Hematopoietic multipotent progenitor cell treated with erythropoietin and hydrocortisone succinate and interleukin-3 and kit ligand, for 4 days (in vitro differentiated cells): ENCODE measurements around the gene LAMA2.

Experiments used
- DNase-seq: peaks from one replicate; pipeline ENCODE4 v3.0.0-alpha.2; 2015

LAMA2 gene

DNA sequence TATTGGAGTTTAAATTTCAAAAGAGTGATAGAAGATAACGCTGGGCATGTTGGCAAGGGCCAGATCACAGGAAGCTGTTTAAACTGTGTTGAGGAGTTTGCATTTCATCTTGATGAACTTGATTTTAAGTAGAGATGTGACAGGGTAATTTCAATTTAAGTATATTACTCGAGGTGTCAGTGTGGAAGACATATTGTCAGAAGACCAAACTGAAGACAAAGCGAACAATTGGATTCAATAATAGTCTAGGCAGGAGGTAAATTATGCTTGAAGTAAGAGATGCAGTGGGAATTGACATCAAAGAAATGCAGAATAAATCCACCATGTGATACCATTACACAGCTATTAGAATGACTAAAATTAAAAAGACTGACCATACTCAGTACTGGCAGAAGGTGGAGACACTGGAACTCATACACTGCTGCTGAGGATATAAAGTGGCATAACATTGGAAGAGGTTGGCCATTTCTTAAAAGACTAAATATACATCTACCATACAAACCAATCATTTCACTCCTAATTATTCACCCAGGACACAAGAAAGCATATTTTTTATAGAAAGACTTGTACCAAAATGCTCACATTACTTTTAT is 586.2 kb downstream of the LAMA2 start:
- DNase-seq, result no peak

DNA sequence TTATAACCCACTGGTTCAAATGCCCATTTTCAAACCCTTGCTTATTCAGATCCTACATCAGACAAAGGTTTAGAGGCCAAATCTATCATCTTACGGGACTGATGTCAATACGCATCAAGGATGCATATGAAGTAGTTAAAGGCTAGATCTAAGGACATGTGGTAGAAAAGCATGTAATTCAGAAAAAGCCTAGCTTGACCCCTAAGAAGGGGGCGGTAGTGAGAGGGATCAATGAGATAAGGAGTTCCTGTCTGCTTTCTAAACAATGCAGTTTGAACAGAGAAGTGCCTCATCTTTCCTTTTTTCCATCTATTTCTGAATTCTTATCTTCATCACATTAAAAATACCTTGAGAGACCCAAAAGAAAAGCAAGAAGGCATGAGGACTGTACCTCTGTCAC is 589.3 kb downstream of the LAMA2 start:
- DNase-seq, result peak; percentile 5

DNA sequence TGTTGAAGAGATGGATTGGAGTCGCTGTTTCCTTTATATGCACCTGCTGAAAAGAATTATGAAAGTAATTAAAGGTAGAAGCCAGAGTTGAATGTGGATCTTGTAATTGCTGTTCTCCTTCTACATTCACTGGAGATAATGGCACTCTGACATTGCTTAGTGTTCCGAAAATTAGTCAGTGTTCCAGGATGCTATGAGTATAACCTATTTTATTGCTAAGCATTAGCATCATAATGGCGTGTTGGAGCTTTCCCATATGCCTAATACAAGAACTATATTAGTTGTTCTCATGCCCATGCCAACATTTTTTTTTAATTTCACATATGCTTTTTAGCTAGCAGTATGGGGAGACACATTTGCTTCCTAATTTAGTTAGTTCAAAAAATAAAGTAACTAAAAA is 590.6 kb downstream of the LAMA2 start:
- no peak for DNase-seq

DNA sequence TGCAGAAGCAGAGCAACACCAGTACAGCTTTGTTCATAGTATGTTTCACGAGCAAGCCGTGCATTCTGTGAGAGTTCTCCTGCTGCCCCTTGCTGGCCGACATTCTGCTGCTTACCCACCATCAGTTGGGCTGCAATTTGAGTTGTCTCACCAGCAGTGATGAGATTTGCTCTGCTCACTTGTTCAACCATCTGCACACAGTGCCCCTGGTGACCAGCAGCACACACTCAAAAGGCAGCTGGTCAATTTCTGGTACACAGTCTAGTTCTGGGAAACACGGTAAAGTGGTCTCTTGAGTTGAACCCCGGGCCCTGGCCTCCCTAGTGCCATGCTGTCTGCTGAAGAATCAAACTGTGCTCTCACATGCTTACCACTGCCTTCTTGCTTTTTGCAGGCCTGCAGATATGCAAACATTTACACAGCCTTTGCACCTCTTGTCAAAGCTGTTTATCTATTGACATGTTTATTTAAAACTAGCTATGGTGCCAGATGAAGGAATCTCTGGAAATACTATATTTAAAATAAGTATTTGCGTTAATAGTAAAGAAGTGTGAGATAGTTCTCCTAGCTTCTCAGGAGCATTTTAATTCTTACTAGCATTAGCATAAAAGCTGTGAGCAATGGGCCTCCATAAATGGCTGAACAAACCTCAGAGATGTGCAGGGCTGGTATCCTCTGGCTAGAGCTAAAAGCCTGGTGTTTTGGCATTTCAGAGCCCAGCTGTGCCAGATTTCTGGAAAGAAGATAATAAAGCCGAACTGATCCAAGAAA is 592.7 kb downstream of the LAMA2 start:
- DNase-seq, result no peak

DNA sequence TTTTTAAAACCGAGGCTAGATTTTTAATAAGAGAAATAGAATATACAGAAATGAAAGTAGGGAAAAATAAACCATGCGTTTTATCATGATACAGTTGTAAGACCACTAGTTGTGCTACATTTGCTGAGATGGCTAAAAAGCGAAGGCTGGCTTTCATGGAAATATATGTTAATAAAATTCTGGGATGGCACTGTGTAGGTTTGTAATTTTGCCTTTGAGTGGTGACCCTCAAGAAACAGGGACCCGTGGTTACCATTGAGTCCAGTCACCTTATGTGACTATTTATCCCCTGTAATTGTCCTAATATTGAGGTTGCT is 593.3 kb downstream of the LAMA2 start:
- DNase-seq, result no peak

DNA sequence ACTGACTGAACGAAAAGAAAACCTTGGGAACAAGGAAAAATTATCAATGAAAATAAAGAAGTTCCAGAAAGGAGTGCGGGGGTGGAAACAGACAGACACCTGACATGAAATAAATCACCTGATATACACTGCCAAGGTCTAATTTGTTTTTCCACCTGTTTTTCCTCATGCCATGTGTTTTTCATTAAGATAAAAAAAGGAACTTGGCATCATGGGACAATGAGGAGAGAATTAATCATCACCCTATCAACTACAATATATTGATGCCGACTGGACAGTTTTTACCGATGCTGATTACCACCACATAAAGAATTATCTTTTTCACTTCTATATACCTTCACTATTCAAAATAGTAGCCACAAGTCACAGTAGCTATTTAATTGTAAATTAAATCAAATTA is 593.9 kb downstream of the LAMA2 start:
- no peak for DNase-seq

DNA sequence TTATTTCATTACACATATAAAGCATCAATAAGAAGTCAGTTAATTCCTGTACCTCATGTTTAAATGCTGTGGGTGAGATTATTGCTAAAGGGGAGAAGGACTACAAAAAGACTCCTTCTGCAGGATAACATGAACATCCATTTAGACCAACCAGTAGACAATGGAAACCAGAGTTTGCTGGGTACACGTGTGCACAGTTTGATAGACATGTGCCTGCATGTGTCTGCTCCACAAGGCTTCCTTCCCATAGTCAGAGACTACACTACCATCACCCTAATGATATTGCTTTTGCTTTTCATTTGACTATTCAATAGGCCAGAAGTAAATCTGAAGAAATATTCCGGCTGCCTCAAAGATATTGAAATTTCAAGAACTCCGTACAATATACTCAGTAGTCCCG is 595.4 kb downstream of the LAMA2 start:
- no peak for DNase-seq

DNA sequence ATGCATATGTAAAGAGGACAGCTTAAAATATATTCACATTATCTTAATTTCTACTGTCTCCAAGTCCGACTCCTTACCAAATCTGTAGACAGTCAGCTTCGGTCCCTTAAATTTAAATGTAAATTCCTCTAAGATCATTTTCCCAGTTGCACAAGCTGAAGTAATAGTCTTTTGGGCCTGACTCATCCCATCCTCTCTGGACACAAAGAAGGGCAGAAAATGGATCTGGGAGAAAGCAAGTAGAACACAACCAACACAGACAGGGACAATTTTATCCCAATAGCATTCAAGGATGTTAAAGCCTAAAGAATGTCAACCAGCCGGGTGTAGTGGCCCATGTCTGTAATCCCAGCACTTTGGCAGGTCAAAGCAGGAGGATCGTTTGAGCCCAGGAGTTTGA is 598.8 kb downstream of the LAMA2 start:
- no peak for DNase-seq

DNA sequence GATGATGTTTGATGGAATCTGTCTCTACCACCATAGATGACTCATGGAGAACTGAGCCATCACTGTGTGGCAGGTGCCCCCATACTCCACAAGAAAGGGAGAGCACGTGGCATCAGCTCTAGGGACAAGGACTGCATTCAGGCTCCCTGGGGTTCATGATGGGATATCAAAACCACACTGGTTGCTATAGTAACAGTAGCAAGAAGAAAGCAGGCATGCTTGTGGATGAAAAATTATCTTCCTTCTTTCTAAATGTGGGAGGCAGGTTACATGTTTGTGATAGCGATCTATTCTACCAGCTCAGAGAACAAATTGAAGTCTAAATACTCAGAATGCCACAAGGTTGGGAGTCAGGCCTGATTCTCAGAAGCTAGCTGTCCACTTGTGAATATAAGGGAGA is 602.8 kb downstream of the LAMA2 start:
- no peak for DNase-seq

DNA sequence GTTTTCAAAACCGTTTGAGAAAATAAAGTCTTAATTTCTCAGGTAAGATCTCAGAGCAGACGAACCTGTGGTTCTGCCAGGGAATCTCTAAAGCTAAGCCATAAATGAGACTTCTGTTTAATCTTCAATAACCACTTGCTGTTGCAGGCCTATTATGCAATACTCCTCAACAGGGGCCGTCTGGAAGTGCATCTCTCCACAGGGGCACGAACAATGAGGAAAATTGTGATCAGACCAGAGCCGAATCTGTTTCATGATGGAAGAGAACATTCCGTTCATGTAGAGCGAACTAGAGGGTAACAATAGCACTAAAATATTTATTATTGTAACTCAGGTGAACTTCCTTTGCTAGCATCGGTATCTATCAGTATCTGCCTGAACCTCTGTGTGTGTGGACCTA is 603.4 kb downstream of the LAMA2 start:
- no peak for DNase-seq

DNA sequence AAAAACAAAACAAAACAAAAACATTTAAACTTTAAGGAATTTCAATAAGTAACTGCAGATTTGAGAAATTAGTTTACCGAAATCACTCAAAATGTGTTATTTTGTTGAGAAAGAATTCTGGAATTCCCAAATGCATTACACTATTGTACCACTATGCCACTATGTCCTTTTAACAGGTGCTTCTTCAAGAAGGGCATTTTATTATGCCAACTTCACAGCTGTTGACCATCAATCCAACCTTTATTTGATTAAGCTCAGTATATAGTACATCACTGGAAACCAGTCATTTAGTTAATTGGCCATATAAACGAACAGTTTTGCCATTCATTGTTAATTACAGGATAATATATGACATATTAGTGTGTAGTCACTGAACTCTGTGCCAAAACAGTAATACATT is 605.4 kb downstream of the LAMA2 start:
- no peak for DNase-seq

DNA sequence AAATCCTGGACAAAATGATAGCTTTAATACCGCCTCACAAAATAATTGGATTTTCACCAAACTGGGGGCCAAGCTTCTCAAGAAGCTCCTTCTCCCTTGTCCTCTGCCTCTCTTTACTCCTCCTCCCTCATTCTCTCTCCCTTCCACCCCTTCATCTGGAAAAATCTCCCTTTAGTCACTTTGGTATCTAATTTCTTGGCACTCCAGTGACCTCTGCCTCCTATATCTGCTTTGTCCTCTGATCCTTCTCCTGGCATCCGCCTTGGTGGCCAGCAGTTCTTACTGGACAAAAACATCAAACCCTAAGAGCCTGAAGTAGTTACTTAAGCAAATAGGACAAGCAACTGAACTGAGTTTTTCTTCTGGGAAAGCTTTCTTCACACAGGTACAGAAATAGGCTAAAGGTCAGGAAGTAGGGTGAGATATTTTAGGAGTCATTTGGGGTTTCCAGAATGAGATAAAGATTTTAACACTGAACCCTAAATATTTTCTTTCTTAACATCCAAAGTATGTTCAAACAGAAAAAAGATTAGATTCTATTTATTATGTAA is 606.4 kb downstream of the LAMA2 start:
- DNase-seq, result no peak

DNA sequence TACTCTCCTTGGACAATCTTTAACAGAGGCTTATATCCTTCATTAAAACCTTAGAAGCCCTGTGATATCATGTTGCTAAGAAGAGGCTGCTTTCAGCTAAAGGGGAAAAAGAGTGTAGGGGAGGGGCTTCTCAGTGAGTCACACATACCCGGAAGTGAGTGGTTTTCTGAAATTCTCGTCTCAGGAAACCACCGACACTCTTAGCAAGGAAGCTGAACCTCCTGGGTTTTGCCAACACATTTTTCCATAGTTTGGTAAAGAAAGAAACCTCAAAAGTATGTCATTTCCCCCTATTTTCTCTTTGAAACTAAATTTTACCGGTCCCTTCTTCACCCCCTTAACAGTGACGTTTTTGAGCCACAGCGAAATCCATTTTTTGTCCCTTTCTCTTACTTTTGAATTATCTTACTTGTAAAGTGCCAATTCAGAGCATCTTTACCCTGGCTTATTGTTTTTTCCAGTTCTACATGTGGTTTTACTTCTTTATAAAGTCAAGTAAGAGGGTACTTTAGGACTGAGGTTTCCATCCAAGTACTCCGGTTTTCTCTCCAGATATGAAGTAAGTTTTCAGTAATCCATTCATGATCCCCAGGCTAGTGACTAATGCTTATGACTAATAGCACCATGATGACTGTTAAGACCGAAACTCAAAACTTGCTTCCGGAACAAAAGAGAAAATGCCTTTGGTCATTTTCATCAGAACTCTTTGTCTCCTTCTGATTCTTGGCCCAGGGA is 607.8 kb downstream of the LAMA2 start:
- DNase-seq, result peak; percentile 89

DNA sequence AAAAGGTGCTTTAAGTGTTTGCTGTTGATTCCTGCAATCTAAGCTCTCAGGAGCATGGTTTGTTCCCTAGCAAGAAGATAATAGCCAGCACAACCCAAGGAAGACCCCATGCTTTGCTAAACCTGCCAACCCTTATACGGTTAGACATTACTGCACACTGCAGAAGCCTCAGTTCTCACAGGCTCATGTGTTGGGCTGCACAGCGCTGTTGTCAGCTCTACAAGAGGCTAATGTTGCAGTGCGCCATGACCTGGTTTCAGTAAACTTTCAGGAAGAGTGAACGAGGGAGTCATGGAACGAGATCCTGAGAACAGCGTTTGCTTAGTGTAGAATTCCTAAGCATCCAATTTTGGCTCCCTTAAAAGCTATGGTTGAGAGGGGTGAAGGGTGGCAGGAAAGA is 608.5 kb downstream of the LAMA2 start:
- DNase-seq, result no peak

DNA sequence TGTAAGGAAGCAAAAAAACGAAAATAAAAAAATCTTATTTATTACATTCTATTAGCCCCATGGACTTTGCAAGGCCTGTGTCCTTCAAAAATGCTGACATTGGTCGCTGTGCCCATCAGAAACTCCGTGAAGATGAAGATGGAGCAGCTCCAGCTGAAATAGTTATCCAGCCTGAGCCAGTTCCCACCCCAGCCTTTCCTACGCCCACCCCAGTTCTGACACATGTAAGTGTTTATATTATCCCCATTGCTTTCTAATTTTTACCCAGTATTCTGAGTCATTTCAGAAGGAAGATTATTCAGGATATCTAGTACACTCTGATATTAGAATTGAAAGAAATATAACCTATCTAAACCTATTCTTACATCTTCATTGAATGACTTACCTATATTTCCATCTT is 609.3 kb downstream of the LAMA2 start:
- DNase-seq, result no peak

DNA sequence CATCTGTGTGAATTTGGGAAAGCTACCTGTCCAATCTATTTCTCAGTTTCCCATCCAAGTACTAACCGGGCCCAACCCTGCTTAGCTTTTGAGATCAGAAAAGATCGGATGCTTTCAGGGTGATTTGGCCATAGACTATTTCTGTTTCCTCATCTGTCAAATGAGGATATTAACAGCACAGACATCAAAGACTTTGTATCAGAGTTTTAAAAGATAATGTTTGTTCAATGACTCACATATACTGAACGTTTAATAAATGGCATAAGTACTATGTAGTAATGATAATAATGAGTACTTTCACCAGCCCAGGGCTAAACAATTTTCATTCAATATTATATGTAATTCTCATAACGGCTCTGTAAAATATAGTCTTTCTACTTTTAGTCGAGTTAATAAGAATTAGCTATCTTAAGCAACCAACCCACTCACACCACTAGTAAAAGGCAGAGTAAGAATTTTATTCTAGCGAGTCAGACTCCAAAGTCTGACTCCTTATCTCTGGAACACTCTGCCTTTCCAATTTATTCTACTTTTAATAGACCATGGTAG is 610.5 kb downstream of the LAMA2 start:
- DNase-seq, result no peak

DNA sequence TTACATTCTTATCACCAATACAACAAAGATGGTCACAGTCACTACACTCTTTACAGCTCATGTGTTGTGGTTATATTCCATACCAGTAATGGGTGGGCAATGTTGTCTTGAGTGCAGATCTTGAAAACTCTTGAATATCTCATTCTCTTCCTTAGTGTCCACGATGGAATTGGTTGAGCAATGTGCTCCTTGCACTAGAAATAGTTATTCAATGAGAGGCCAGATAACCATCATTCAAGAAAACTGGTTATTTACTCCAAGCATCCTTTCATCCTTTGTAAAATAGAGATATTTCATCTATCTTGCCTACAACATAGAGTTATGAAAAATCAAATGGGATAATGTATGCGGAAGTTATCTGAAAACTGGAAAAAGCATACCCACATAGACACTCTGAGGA is 611.2 kb downstream of the LAMA2 start:
- DNase-seq, result no peak

DNA sequence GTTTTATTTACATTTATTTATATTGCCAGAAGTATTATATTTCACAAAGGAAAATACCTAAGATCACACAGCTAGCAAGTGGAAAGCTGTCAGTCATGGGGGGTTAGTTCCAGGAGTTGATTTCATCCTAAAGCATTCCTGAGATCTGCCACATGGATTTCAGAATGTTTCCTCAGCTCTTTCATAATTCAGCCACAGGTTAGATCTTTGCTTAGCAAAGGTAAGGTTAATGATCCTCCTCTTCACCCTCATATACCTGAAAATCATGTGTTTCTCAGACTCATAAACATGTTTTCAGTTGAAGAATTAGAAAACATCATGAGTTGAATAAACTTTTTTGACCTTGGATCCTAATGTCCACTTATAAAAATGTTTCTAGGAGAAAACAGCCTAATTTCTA is 611.6 kb downstream of the LAMA2 start:
- no peak for DNase-seq

DNA sequence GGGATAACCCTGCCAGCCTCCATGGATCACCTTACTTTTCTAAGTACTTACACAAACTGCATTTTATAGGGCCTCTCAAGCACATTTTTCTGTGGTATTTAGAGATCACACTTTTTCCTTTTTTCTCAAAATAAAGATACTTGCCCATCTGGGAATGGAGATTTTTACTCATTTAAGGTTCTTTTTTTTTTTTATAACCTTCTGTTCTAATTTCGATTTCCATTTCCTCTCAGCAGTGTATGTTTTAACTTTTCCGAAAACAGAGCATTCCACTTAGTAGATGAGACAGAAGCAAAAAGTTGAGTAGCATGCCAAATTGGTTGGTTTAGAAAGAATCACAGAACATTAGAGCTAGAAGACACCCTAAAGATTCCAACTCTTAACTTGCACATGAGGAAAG is 612.7 kb downstream of the LAMA2 start:
- DNase-seq, result no peak

DNA sequence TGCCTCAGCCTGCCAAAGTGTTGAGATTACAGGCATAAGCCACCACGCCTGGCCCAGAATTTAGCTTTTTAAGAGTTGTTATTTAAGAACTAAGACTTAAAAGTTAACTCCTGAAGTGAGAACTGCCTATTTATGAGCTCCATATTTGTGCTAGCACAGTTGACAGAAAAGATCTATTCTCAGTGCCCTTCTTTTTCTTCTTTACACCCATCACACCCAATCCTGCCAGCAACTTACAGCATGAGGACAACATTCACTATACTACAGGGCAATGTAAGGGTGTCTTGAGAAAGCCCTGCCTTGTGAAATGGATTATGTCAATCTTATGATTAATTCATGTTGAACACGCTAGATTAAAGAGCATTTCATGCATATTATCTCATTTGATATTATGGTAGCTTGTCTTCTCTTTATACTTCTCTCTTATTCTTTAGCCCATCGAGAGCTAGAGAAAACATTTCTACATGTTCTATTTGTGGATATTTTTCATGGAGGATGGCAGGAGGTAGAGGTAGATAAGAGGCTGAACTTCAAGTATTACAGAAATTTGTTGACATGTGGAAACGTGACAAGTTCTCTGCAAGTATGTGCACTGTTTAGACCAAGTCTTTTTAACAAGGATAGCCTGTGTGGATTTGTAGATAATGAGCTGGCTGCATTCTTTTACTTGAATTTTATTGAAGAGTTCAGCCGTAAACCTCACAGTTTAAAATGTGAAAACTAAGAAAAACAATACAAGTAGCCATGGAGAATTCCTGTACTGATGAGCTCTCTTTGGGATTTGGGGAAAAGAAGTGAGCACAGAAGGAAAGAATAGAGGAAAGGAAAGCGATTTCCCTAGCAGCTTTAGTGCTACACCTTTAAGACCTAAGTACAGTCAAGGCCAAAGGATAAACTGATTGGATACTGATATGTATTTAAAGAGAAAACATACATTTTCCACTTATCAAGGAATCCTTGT is 614.8 kb downstream of the LAMA2 start:
- DNase-seq, result peak; percentile 39

DNA sequence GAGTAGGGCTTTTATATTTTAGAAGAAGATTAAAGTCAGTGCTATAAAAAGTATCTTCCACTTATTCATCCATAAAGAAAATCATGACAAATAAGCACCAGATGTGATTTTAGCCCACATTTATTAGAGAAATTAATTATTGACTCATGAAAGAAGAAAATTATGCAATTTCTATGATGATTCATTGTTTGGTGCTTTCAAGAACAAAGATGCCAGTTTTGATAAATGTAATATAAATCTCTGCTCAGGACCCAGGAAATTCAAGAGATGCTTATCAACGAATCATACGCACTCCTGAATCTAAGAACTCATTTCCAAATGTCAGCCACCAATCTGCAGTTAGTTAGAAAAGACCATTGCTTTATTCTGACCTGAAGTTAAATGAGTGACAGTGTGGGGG is 615.6 kb downstream of the LAMA2 start:
- DNase-seq, result no peak

DNA sequence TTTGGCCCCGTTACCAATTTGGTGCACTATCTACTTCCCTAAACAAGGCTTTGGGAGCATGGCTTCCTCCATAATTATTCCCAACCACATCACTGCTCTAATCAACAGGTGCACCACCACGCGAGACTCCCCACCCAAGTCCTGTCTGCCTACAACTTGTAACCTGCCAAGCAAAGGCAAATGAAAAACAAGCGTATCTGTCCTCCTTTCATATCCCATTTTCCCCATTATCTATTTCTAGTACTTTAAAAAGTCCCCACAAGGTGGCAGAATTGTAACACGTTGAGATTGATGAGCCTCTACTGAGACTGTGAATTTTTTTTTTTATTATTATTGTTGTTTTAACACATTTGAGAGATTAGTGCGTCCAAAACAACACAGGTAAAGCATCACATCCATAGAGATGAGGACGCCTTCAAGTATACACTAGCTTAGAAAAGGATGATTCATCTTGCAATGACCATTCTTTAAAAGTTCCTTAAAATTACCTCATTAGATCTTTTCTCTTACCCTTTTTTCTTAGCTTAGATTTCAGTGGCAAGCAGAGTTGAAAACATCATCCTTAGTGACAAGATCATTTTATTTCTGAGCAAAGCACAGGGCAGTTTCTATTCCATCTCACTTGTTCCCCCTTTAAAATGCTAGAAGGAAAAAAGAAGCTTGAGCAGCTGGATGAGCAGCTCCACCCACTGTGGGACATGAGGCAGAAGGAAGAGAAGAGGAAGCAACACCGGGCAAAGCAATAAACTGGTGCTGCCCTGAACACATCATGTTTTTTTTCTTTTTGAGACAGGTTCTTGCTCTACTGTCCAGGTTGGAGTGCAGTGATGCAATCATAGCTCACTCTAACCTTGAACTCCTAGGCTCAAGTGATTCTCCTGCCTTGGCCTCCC is 616.3 kb downstream of the LAMA2 start:
- peak; percentile 86 for DNase-seq
